ENCODE data around the gene NFIB. TPM values are rescaled to one million over a fixed set of nuclear protein-coding genes. Genes with fewer than 3 reads are reported as not detected.
A peak's percentile ranks its signal among the peaks of the same experiment; 100 is the strongest.

NFIB gene
- polyA plus RNA-seq, 1 donor (not counting 4 experiments of a cell fraction or from before 2014, with no cell fraction given): 8.9 TPM

DNA sequence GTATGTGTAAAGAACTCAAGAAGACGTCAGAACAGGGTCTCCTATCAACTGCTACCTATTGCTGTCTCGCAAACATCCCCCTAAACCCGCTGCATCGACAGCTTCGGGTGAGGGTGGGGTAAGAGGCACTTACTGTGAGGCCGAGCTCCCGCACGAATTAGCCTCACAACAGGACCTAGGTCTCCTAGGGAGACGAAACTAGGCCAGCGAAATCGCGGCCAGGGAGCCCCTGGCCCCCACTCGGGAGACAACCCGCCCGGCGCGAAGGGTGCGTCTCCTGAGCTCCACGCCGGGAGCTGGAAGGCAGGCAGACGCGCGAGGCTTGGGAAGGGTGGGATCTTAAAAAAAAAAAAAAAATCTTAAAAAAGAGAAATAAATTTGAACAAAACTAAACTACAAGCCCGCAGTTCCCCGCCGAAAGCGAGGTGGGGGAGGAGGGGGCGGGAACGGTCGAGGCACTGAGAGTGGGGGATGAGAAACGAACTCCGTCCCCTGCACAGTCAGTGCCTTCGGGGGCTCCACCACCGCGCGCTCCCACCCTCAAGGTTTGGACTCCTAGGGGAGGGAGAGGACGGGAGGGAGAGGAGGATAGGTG, 33.0 kb upstream of the NFIB start:
- TF ChIP-seq EZH2 (IDR thresholded peaks at IDR 0.05; ENCODE audit: low read length): peak; percentile 72
- TF ChIP-seq, protein P1, sequence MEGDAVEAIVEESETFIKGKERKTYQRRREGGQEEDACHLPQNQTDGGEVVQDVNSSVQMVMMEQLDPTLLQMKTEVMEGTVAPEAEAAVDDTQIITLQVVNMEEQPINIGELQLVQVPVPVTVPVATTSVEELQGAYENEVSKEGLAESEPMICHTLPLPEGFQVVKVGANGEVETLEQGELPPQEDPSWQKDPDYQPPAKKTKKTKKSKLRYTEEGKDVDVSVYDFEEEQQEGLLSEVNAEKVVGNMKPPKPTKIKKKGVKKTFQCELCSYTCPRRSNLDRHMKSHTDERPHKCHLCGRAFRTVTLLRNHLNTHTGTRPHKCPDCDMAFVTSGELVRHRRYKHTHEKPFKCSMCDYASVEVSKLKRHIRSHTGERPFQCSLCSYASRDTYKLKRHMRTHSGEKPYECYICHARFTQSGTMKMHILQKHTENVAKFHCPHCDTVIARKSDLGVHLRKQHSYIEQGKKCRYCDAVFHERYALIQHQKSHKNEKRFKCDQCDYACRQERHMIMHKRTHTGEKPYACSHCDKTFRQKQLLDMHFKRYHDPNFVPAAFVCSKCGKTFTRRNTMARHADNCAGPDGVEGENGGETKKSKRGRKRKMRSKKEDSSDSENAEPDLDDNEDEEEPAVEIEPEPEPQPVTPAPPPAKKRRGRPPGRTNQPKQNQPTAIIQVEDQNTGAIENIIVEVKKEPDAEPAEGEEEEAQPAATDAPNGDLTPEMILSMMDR (optimal IDR thresholded peaks at IDR 0.05 in 1 of 3, IDR thresholded peaks at IDR 0.05 in 1 of 3, conservative IDR thresholded peaks at IDR 0.05 in 1 of 3; ENCODE audit: extremely low read depth in 1 of 3, insufficient read depth in 2 of 3, low read length in 3 of 3): no peak
- Histone ChIP-seq H3K27ac (ENCODE audit: control insufficient read depth, insufficient read depth, low read length) (no peak overlapping the region), H3K4me1 (ENCODE audit: control insufficient read depth, extremely low read depth, insufficient read depth, low read length) (peaks cover 66% of the 10 kb centered on the region), H3K27me3 (ENCODE audit: control insufficient read depth, extremely low read depth, insufficient read depth, low read length) (peaks cover 69% of the 10 kb centered on the region), H3K36me3 (ENCODE audit: control insufficient read depth in 2 of 2, extremely low read depth in 1 of 2, insufficient read depth in 2 of 2, low read length in 2 of 2) (no peaks in the 10 kb centered on the region), H3K79me2 (ENCODE audit: control insufficient read depth, insufficient read depth, low read length) (no peaks in the 10 kb centered on the region), H3K9ac (ENCODE audit: control insufficient read depth, extremely low read depth, insufficient read depth, low read length) (peak overlapping the region; percentile 48), H3K9me3 (ENCODE audit: control insufficient read depth, low read depth, low read length) (no peaks in the 10 kb centered on the region), H3K4me2 (ENCODE audit: control insufficient read depth, extremely low read depth, insufficient read depth, low read depth, low read length) (peak overlapping the region; percentile 89), H2AFZ (ENCODE audit: control insufficient read depth, low read length) (peak overlapping the region; percentile 86), H4K20me1 (ENCODE audit: control insufficient read depth, extremely low read depth, insufficient read depth, low read length) (no peaks in the 10 kb centered on the region), H3K9me1 (ENCODE audit: control insufficient read depth, extremely low read depth, insufficient read depth, low read length) (no peaks in the 10 kb centered on the region), H3K4me3 (ENCODE audit: control insufficient read depth in 2 of 3, extremely low read depth in 1 of 3, insufficient read depth in 2 of 3, low read depth in 1 of 3, low read length in 3 of 3) (peak overlapping the region; percentile 31 to 78 (median 56))
- dilution Hi-C loops (cut with MboI; ENCODE audit: extremely low pct_ligation_motif_present, low sequenced_read_pairs): no loop called here
- FAIRE-seq: no peak
- DNase-seq (ENCODE audit: low read depth, low spot score): no peak

DNA sequence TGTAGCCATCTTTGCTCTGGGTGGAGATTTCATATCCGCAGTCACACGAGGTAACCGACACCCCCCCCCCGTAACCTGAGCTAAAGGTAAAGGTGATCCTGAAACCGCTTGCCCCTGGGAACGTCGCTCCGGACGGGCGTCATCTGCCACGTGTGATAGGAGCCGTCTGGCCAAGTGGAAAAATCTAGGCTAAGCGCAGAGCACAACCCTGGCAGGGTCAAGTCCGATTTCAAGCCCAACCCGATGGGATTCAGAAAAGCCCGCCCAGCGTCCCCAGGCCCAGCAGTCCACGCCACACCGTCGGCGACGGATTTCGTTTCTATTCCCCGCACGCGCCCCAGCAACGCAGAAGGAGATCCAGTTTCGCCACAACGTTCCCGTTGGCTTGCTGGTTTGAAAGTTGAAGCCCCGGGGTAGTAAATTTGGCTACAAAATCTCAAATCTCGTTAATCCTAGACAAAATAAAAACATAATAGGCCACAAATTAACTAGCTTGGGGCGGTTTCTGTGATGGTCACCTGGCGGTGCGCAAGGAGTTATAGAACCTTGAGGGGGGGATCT, 32.4 kb upstream of the NFIB start:
- peaks cover 60% of the 10 kb centered on the region for H3K4me1 ChIP-seq (ENCODE audit: control insufficient read depth, extremely low read depth, insufficient read depth, low read length)
- DNase-seq (ENCODE audit: low read depth, low spot score) (no peak), FAIRE-seq (no peak)
- H3K79me2 ChIP-seq (ENCODE audit: control insufficient read depth, insufficient read depth, low read length): no peaks in the 10 kb centered on the region
- H3K9me1 ChIP-seq (ENCODE audit: control insufficient read depth, extremely low read depth, insufficient read depth, low read length): no peaks in the 10 kb centered on the region
- no peaks in the 10 kb centered on the region for H3K36me3 ChIP-seq (ENCODE audit: control insufficient read depth in 2 of 2, extremely low read depth in 1 of 2, insufficient read depth in 2 of 2, low read length in 2 of 2)
- peaks cover 67% of the 10 kb centered on the region for H3K27me3 ChIP-seq (ENCODE audit: control insufficient read depth, extremely low read depth, insufficient read depth, low read length)
- H3K9ac ChIP-seq (ENCODE audit: control insufficient read depth, extremely low read depth, insufficient read depth, low read length): no peak overlapping the region
- peak overlapping the region; percentile 76 for H3K4me2 ChIP-seq (ENCODE audit: control insufficient read depth, extremely low read depth, insufficient read depth, low read depth, low read length)
- no peak overlapping the region for H3K27ac ChIP-seq (ENCODE audit: control insufficient read depth, insufficient read depth, low read length)
- peak overlapping the region in 1 of 3 experiments; percentile 67 for H3K4me3 ChIP-seq (ENCODE audit: control insufficient read depth in 2 of 3, extremely low read depth in 1 of 3, insufficient read depth in 2 of 3, low read depth in 1 of 3, low read length in 3 of 3)
- no peaks in the 10 kb centered on the region for H3K9me3 ChIP-seq (ENCODE audit: control insufficient read depth, low read depth, low read length)
- no peak for TF ChIP-seq EZH2 (IDR thresholded peaks at IDR 0.05; ENCODE audit: low read length)
- TF ChIP-seq, protein P1 (optimal IDR thresholded peaks at IDR 0.05 in 1 of 3, IDR thresholded peaks at IDR 0.05 in 1 of 3, conservative IDR thresholded peaks at IDR 0.05 in 1 of 3; ENCODE audit: extremely low read depth in 1 of 3, insufficient read depth in 2 of 3, low read length in 3 of 3): no peak
- no peaks in the 10 kb centered on the region for H4K20me1 ChIP-seq (ENCODE audit: control insufficient read depth, extremely low read depth, insufficient read depth, low read length)
- dilution Hi-C loops (cut with MboI; ENCODE audit: extremely low pct_ligation_motif_present, low sequenced_read_pairs): no loop called here
- H2AFZ ChIP-seq (ENCODE audit: control insufficient read depth, low read length): no peak overlapping the region

All from keratinocyte (primary cell).